Measurements from ENCODE around the gene PSMD1.

DNA sequence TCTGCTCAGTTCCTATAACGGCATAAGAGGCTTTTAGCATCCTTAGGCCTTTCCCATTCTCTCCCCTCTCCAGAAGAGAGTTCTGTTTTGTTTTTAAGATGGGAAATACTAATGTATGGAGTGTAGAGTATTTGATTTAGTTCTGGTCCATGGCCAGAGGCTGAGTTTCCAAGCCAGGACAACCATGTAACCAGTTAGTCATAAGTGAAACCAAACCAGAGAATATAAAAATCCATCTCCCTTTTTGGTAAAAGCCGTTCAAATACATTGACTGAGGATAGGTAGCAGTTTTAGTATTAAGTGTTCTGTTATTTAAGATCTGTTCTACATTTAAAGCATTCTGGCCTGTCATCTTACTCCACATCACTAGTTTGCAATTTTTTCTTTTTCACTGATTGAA lies 3.1 kb downstream of the PSMD1 start:
- TF ChIP-seq CTCF (IDR thresholded peaks at IDR 0.05; ENCODE audit: low read depth, low read length, poor library complexity, severe bottlenecking) = no peak
- TF ChIP-seq EZH2phosphoT487 (IDR thresholded peaks at IDR 0.05; ENCODE audit: borderline replicate concordance, low read length) = no peak
